EH (cell line): Measurements from ENCODE around the gene ILK.

Source experiments
- DNase-seq: peaks from one replicate; pipeline ENCODE4 v3.0.0-alpha.2; 2015; ENCODE audit warnings: low read depth

The ILK gene

GRCh38 chr11:6656936-6657335 lies 53.4 kb downstream of the ILK start:
- peak; percentile 15 for DNase-seq

- peak; percentile 42 for DNase-seq
Observed at GRCh38 chr11:6657346-6657745, 53.8 kb downstream of the ILK start.

- no peak for DNase-seq
Observed at GRCh38 chr11:6658647-6659046, 55.1 kb downstream of the ILK start.
